ENCODE measurements around the gene ATF7IP2.

DNA sequence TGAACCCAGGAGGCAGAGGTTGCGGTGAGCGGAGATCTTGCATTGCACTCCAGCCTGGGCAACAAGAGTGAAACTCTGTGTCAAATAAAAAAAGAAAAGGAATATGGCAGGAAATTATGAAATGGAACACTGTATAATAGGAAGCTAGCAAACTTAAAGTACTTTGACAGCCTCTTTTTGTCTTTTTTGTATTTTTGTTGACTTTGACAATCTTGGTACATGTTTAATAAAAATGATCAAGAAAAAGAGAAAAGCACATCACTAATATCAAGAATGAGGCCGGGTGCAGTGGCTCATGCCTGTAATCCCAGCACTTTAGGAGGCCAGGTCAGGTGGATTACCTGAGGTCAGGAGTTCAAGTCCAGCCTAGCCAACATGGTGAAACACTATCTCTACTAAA, 5.5 kb downstream of the ATF7IP2 start:
- no peak for TF ChIP-seq EZH2phosphoT487 (IDR thresholded peaks at IDR 0.05; ENCODE audit: insufficient read depth, low read depth)
- no peak for TF ChIP-seq EZH2 (IDR thresholded peaks at IDR 0.05; ENCODE audit: insufficient read depth, poor library complexity, severe bottlenecking)

Measured in GM23248 (cell line).